ENCODE measurements around the gene TMEM131.

TMEM131 gene

GRCh38 chr2:97752342-97753334 lies 243.1 kb downstream of the TMEM131 start:
- no peak for DNase-seq

DNA sequence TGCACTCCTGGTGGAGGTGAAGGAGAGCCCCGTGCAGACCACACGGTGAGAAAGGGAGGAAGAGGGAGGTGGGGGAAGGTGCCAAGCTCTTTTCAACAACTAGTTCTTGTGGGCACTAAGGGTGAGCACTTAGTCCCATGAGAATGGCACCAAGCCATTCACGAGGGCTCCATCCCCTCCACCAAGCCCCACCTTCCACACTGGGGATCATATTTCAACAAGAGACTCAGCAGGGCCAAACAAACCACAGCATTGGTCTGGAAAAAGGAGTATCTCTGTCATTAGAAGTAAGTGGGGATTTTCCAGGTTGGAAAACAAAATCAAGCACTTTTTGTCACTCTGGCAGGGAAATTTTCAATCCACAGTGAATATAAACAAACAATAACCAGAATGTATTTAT lies 244.0 kb downstream of the TMEM131 start:
- DNase-seq: no peak

- DNase-seq: no peak
Measured at GRCh38 chr2:97750017-97750416, 245.7 kb downstream of the TMEM131 start.

GRCh38 chr2:97749581-97749980 lies 246.2 kb downstream of the TMEM131 start:
- DNase-seq: no peak

DNA sequence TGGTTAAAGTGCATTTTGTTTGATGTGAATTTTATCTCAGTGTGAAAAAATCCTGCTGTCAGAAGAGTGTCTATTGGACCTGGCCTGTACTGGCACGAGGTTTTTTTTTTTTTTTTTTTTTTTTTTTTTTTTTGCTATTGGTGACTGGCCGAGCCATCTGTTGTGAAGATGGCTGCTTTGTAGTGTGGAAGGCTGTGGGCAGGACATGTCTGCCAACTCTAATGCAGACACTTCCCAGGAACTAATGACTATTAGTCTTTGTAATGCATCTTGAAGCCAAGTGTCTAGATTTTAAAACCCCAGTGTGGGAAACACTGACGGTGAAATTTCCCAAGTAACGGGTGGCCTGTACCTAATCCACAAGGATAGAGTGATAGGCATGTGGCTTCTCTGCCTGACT lies 248.0 kb downstream of the TMEM131 start:
- DNase-seq: no peak

DNA sequence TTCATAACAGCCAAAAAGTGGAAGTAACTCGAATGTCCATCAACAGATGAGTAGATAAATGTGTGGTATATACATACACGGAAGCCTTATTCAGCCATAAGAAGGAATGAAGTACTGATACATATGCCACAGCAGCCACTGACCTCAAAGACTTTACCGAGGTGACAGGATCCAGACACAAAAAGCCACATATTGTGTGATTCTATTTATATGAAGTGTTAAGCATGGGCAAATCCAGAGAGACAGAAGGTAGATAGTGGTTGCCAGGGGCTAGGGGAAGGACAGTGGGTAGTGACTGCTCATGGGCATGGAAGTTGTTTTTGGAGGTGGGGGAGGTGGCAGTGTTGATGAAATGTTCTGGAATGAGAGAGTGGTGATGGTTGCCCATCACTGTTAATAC lies 248.5 kb downstream of the TMEM131 start:
- DNase-seq: no peak

- DNase-seq: no peak
Measured at GRCh38 chr2:97745474-97746174, 250.1 kb downstream of the TMEM131 start.

- DNase-seq: no peak
Measured at GRCh38 chr2:97743913-97744312, 251.8 kb downstream of the TMEM131 start.

DNA sequence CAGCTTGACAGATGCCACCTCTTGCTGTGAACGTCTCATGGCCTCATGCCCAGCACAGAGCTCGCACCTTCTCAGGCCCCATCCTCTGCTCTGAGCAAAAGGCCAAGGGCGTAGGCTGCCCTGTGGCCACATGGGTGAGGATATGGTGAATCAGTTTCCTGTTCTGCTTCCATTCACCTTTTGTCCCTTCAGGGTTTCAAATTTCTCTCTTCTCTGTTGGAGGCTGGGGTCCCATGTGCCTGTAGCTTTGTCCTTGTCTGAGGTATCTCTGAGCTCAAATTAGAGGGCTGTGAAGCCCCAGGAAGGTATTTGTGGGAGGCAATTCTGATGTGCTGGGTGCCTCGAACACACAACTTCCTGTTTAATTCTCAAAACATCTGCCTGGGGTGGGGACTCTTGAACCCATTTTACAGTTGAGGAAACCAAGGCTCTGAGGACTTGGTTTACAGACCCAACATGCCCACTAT lies 253.3 kb downstream of the TMEM131 start:
- no peak for DNase-seq

DNA sequence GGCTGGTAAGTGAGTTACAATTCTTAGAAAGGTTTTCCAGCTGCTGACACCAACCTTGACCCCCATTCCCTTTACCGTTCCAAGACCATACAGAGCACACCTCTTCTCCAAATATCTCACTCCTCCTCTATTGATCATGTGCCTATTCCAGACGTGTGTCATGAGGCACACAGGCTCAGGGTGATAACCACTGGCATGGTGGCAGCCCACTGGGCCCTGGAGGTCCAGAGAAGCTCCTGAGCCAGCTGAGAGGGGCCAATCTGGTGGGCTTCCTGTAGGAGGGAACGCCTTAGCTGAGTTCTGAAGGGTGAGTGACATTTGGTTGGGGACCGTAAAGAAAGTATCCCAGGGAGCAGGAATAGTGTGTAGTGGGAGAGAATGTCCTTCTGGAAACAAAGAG lies 254.1 kb downstream of the TMEM131 start:
- no peak for DNase-seq

GRCh38 chr2:97741251-97741650 lies 254.5 kb downstream of the TMEM131 start:
- no peak for DNase-seq

GRCh38 chr2:97740590-97741182 lies 255.1 kb downstream of the TMEM131 start:
- DNase-seq: no peak

GRCh38 chr2:97739893-97740245 lies 255.9 kb downstream of the TMEM131 start:
- DNase-seq: no peak

DNA sequence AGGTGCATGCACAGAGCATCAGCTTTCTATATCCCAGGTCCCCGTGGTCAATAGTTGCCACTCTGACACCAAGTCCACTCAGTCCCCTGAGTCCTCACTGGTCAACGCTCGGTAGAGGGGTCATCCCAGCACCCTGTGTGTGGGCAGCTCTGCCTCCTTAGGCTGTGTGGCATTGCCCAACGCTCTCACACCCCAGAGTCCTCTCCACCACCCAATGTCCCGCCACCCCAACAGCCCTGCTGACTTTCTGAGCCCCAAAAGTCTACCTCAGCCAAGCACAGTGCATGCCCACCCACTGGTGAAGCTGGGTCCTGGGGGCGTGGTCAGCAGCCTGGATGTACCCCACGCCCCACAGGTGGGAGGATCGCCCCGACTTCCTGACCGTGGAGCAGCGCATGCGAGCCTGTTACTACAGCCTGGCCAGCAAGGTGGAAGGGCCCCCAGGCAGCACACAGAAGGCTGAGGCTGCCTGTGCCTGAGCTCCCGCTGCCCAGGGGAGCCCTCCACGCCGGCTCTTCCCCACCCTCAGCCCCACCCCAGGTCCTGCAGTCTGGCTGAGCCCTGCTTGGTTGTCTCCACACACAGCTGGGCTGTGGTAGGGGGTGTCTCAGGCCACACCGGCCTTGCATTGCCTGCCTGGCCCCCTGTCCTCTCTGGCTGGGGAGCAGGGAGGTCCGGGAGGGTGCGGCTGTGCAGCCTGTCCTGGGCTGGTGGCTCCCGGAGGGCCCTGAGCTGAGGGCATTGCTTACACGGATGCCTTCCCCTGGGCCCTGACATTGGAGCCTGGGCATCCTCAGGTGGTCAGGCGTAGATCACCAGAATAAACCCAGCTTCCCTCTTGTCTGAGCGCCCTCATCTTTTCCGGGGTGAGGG lies 256.5 kb downstream of the TMEM131 start:
- no peak for DNase-seq

GRCh38 chr2:97738179-97739019 lies 257.3 kb downstream of the TMEM131 start:
- no peak for DNase-seq

DNA sequence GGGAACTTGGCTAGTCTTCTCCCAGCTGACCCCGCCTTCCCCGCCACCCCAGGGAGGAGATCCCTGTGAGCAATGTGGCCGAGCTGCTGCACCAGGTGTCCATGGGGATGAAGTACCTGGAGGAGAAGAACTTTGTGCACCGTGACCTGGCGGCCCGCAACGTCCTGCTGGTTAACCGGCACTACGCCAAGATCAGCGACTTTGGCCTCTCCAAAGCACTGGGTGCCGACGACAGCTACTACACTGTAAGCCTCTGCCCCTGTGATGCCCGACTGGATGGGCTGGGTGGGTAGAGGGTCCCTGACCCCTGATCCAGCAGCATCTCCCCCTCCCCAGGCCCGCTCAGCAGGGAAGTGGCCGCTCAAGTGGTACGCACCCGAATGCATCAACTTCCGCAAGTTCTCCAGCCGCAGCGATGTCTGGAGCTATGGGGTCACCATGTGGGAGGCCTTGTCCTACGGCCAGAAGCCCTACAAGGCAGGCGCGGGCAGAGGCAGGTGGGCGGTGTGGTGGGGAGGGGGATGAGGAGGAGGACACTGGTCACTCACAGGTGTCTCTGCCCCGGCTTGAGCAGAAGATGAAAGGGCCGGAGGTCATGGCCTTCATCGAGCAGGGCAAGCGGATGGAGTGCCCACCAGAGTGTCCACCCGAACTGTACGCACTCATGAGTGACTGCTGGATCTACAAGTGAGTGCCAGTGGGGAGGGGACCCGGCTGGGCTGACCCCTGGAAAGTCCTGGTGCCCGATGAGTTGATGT lies 258.1 kb downstream of the TMEM131 start:
- no peak for DNase-seq

- no peak for DNase-seq
Measured at GRCh38 chr2:97736608-97737330, 259.0 kb downstream of the TMEM131 start.

- DNase-seq: no peak
Measured at GRCh38 chr2:97736185-97736584, 259.6 kb downstream of the TMEM131 start.

DNA sequence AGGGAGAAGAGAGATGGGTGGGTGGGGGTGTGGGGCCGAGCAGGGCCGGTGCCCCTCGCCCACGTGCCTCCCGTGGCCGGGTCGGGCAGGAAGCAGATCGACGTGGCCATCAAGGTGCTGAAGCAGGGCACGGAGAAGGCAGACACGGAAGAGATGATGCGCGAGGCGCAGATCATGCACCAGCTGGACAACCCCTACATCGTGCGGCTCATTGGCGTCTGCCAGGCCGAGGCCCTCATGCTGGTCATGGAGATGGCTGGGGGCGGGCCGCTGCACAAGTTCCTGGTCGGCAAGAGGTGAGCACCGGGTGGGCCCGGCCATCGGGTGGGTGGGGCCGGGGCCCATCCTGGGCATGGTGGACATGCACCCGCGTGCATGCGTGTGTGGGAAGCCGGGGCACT lies 260.6 kb downstream of the TMEM131 start:
- no peak for DNase-seq

Data from femur (tissue), 1 donor.